NCI-H1092 treated with DMSO at 0.1 percent for 48 hours (cell line): Measurements from ENCODE around the gene PPP1R26.
"Not testable (repeated sequence)": the region's sequence is repeated elsewhere in the genome, so short reads cannot be mapped to it uniquely, and the experiment has no call there.

Source experiments
- DNase-seq: peaks from one replicate; lab custom pipeline; 2025; lab: John Stamatoyannopoulos, UW

PPP1R26 gene

GRCh38 chr9:135504262-135505243 lies 25.0 kb downstream of the PPP1R26 start:
- DNase-seq = no peak

GRCh38 chr9:135505406-135506187 lies 26.0 kb downstream of the PPP1R26 start:
- DNase-seq = no peak

- DNase-seq = no peak
Measured at GRCh38 chr9:135506327-135507103, 26.9 kb downstream of the PPP1R26 start.

GRCh38 chr9:135507104-135508035 lies 27.8 kb downstream of the PPP1R26 start:
- DNase-seq = no peak

- DNase-seq = no peak
Measured at GRCh38 chr9:135508211-135508820, 28.7 kb downstream of the PPP1R26 start.

- DNase-seq = no peak
Measured at GRCh38 chr9:135509458-135509857, 29.9 kb downstream of the PPP1R26 start.

- DNase-seq = no peak
Measured at GRCh38 chr9:135512241-135512603, 32.6 kb downstream of the PPP1R26 start.

GRCh38 chr9:135512904-135513303 lies 33.3 kb downstream of the PPP1R26 start:
- DNase-seq = no peak

- no peak for DNase-seq
Measured at GRCh38 chr9:135513351-135513846, 33.8 kb downstream of the PPP1R26 start.

GRCh38 chr9:135513906-135514305 lies 34.3 kb downstream of the PPP1R26 start:
- DNase-seq = not testable (repeated sequence)

GRCh38 chr9:135514342-135515082 lies 34.9 kb downstream of the PPP1R26 start:
- no peak for DNase-seq

GRCh38 chr9:135515083-135515951 lies 35.7 kb downstream of the PPP1R26 start:
- no peak for DNase-seq

GRCh38 chr9:135516132-135516860 lies 36.7 kb downstream of the PPP1R26 start:
- no peak for DNase-seq

GRCh38 chr9:135517407-135517822 lies 37.8 kb downstream of the PPP1R26 start:
- no peak for DNase-seq

GRCh38 chr9:135519179-135519971 lies 39.8 kb downstream of the PPP1R26 start:
- no peak for DNase-seq

- no peak for DNase-seq
Measured at GRCh38 chr9:135520916-135521607, 41.5 kb downstream of the PPP1R26 start, which contains the start of gene LCN1. Gene LCN1 (plus strand): TSS chr9:135521440. CDS start chr9:135521498, 58 bp downstream.
